ENCODE data around the gene MAP4K3.

- no peak for TF ChIP-seq CTCF (IDR thresholded peaks at IDR 0.05)
- no peak for TF ChIP-seq POLR2AphosphoS5 (IDR thresholded peaks at IDR 0.05)
- TF ChIP-seq EP300 (IDR thresholded peaks at IDR 0.05): no peak
Measured at GRCh38 chr2:39395313-39395712, 41.8 kb downstream of the MAP4K3 start.
